GM23248 (cell line): Measurements from ENCODE around the gene FASTKD1. TPM values are rescaled to one million over a fixed set of nuclear protein-coding genes. Genes with fewer than 3 reads are reported as not detected.
A peak's percentile ranks its signal among the peaks of the same experiment; 100 is the strongest.

Experiments
- DNase-seq: peaks from one replicate; pipeline ENCODE4 v3.0.0-alpha.2; 2015
- H2AFZ ChIP-seq: fragments of 200-600 bp; sonication (generic); 2 replicates; pipeline ENCODE4 v1.6.1; 2016; ENCODE audit warnings: antibody characterized with exemption
- H3F3A ChIP-seq: fragments of 200-600 bp; sonication (generic); 2 replicates; pipeline ENCODE4 v1.6.1; 2016; ENCODE audit warnings: mild to moderate bottlenecking, antibody characterized with exemption, mixed run types; ENCODE audit not compliant: insufficient read depth
- H3K27ac ChIP-seq: fragments of 200-600 bp; sonication (generic); 2 replicates; pipeline ENCODE4 v1.5.1; 2016; ENCODE audit warnings: mild to moderate bottlenecking
- H3K27me3 ChIP-seq: fragments of 200-600 bp; sonication (generic); replicated peaks from 2 replicates; pipeline ENCODE4 v1.6.1; 2016; ENCODE audit warnings: mild to moderate bottlenecking; ENCODE audit not compliant: insufficient read depth
- H3K36me3 ChIP-seq: fragments of 200-600 bp; sonication (generic); 2 replicates; pipeline ENCODE4 v1.6.1; 2016; ENCODE audit warnings: low read depth, mild to moderate bottlenecking
- H3K4me1 ChIP-seq: fragments of 200-600 bp; sonication (generic); 2 replicates; pipeline ENCODE4 v1.6.1; 2016; ENCODE audit warnings: mild to moderate bottlenecking; ENCODE audit not compliant: insufficient read depth
- H3K4me2 ChIP-seq: fragments of 200-600 bp; sonication (generic); one replicate; pipeline ENCODE4 v1.6.1; 2016; ENCODE audit warnings: mild to moderate bottlenecking; ENCODE audit not compliant: unreplicated experiment
- H3K4me3 ChIP-seq: fragments of 200-600 bp; sonication (generic); 2 replicates; pipeline ENCODE4 v1.5.1; 2016; ENCODE audit warnings: mild to moderate bottlenecking
- H3K79me2 ChIP-seq: fragments of 200-600 bp; sonication (generic); 2 replicates; pipeline ENCODE4 v1.6.1; 2016; ENCODE audit warnings: mild to moderate bottlenecking; ENCODE audit not compliant: insufficient read depth
- H3K9ac ChIP-seq: fragments of 200-600 bp; sonication (generic); 2 replicates; pipeline ENCODE4 v1.6.1; 2016; ENCODE audit warnings: mild to moderate bottlenecking
- H3K9me2 ChIP-seq: fragments of 200-600 bp; sonication (generic); 2 replicates; pipeline ENCODE4 v1.6.1; 2016; ENCODE audit warnings: mixed run types, mild to moderate bottlenecking, moderate library complexity; ENCODE audit not compliant: insufficient read depth
- H3K9me3 ChIP-seq: fragments of 200-600 bp; sonication (generic); one replicate; pipeline ENCODE4 v1.6.1; 2017; ENCODE audit warnings: low read depth
- H4K20me1 ChIP-seq: fragments of 200-600 bp; sonication (generic); 2 replicates; pipeline ENCODE4 v1.6.0; 2016; ENCODE audit not compliant: insufficient read depth
- EZH2 ChIP-seq: fragments of 200-600 bp; sonication (generic); IDR thresholded peaks from 2 replicates; pipeline ENCODE4 v1.6.1; 2018; ENCODE audit warnings: antibody characterized with exemption, mild to moderate bottlenecking; ENCODE audit not compliant: insufficient read depth, poor library complexity, severe bottlenecking
- EZH2phosphoT487 ChIP-seq: fragments of 200-600 bp; sonication (generic); IDR thresholded peaks from 2 replicates; pipeline ENCODE4 v1.6.1; 2018; ENCODE audit warnings: antibody characterized with exemption, moderate library complexity, mild to moderate bottlenecking, low read depth; ENCODE audit not compliant: insufficient read depth
- WGBS, 2 experiments: methylation state at CpG; one replicate each; pipeline ENCODE4 v1.1.6; 2015 to 2017; ENCODE audit warnings: low lambda C conversion rate in 2 of 2, low coverage in 1 of 2; ENCODE audit errors: missing lambda C conversion rate in 2 of 2; 5-methylcytosine and 5-hydroxymethylcytosine counted together
- in situ Hi-C: fragments of 300-500 bp; cut with MboI; formaldehyde crosslinking; loops from 2 replicates; pipeline ENCODE4 v1.15.0; 2020
- polyA plus RNA-seq: library from polyadenylated mRNA; unstranded; fragments of >200 nt; fragmentation: Nextera tagmentation; extraction: Ambion mirVana; gene quantifications from 2 replicates; pipeline ENCODE4 v1.2.1, GENCODE V29; 2016
- total RNA-seq: library from RNA; depleted of rRNA; stranded (reverse); fragments of >200 nt; shearing (Covaris generic); gene quantifications from 2 replicates; pipeline ENCODE4 v1.2.3, GENCODE V29; 2014

Gene FASTKD1
- total and polyA plus RNA-seq, 2 experiments from 2014 or later: 17.7 to 18.8 TPM

DNA sequence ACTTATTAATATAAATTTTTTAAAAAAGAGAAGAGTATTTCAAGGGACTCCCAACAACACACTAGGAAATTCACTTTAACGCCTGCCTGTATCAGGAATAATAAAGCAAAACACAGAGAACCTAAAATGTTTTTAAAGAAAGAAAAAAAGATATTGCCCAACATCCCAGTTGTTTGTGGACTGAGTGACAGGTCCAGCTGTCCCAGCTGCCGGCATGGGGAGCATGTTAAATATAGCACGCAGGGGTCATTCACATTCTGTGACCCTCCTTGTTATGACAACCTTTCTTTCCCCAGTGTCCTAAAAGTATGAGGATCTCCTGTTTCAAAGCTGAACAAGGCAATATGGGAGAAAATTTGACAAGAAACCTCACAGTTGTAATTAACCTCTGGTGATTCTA lies 59.7 kb downstream of the FASTKD1 start:
- H3K9me3 ChIP-seq: no peaks in the 10 kb centered on the region
- no peaks in the 10 kb centered on the region for H3K9me2 ChIP-seq
- DNase-seq: no peak
- no peaks in the 10 kb centered on the region for H3K27me3 ChIP-seq
- H3K4me3 ChIP-seq: no peak overlapping the region
- H3K4me1 ChIP-seq: no peaks in the 10 kb centered on the region
- H3F3A ChIP-seq: no peaks in the 10 kb centered on the region; the same call in 1 of the 2 replicates
- no peak overlapping the region for H3K9ac ChIP-seq
- 95 to 97% methylated on average over 3 of the region's 3 CpGs for WGBS, 2 experiments
- no peaks in the 10 kb centered on the region for H3K79me2 ChIP-seq
- H3K36me3 ChIP-seq: no peaks in the 10 kb centered on the region
- H2AFZ ChIP-seq: no peak overlapping the region
- no peak for TF ChIP-seq EZH2phosphoT487
- no peak for TF ChIP-seq EZH2
- no peak overlapping the region for H3K27ac ChIP-seq
- in situ Hi-C loops: no loop called here
- H3K4me2 ChIP-seq: no peak overlapping the region
- no peaks in the 10 kb centered on the region for H4K20me1 ChIP-seq

DNA sequence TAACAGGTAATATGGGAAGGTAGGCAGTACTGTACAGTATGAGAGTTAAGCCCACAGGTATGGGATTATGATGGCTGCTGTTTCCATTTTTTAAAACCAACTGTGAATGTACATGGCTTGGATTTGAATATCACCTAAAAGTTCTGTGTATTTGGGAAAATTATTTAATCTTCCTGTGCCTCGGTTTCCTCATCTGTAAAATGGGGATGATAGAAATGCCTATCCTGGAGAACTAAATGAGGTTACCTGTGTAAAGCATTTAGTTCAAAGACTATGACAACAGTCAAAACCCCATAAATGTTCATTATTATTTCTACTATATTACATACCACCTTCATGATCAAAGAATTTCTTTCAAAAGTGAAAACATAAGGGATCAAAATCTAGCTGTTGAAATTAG lies 60.6 kb downstream of the FASTKD1 start:
- no peak for DNase-seq
- no peaks in the 10 kb centered on the region for H3K9me2 ChIP-seq
- H3K27me3 ChIP-seq: no peaks in the 10 kb centered on the region
- no peak overlapping the region for H2AFZ ChIP-seq
- H3K27ac ChIP-seq: no peak overlapping the region
- H3K9me3 ChIP-seq: no peaks in the 10 kb centered on the region
- no peak for TF ChIP-seq EZH2phosphoT487
- TF ChIP-seq EZH2: no peak
- WGBS, 2 experiments: 94 to 100% methylated on average over 1 of the region's 1 CpG
- in situ Hi-C loops: no loop called here
- H3K36me3 ChIP-seq: no peaks in the 10 kb centered on the region
- H3K4me3 ChIP-seq: no peak overlapping the region
- H3F3A ChIP-seq: no peaks in the 10 kb centered on the region; the same call in 1 of the 2 replicates
- no peak overlapping the region for H3K4me2 ChIP-seq
- H4K20me1 ChIP-seq: no peaks in the 10 kb centered on the region
- H3K9ac ChIP-seq: no peak overlapping the region
- H3K79me2 ChIP-seq: no peaks in the 10 kb centered on the region
- no peaks in the 10 kb centered on the region for H3K4me1 ChIP-seq

DNA sequence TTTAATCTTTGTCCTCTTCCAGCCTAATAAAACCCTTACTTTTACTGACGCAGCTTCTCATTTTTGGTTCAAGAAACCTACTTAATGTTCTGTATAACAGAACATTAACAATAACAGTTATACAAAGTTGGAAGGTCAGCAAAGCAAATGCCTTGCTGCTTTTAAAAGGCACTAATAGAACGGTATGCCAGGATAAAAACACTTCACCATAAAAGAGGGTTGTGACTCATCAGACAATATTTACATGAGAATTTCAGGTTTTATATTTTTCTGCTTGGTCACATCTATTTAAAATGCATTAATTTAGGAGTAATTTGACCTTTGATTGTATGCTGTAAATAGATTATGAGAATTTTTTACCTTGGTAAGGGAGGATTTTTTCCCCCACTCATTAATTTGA lies 61.1 kb downstream of the FASTKD1 start:
- no peaks in the 10 kb centered on the region for H3K36me3 ChIP-seq
- no peaks in the 10 kb centered on the region for H4K20me1 ChIP-seq
- no peak overlapping the region for H2AFZ ChIP-seq
- DNase-seq: peak; percentile 20
- no peak overlapping the region for H3K4me2 ChIP-seq
- in situ Hi-C loops: no loop called here
- H3K4me1 ChIP-seq: peaks cover 5% of the 10 kb centered on the region
- peaks cover 4% of the 10 kb centered on the region; the same call in 1 of the 2 replicates for H3F3A ChIP-seq
- H3K79me2 ChIP-seq: no peaks in the 10 kb centered on the region
- TF ChIP-seq EZH2: no peak
- TF ChIP-seq EZH2phosphoT487: no peak
- no peak overlapping the region for H3K27ac ChIP-seq
- H3K9me3 ChIP-seq: no peaks in the 10 kb centered on the region
- no peaks in the 10 kb centered on the region for H3K9me2 ChIP-seq
- no peak overlapping the region for H3K4me3 ChIP-seq
- 93 to 94% methylated on average over 2 of the region's 2 CpGs for WGBS, 2 experiments
- H3K27me3 ChIP-seq: no peaks in the 10 kb centered on the region
- no peak overlapping the region for H3K9ac ChIP-seq

DNA sequence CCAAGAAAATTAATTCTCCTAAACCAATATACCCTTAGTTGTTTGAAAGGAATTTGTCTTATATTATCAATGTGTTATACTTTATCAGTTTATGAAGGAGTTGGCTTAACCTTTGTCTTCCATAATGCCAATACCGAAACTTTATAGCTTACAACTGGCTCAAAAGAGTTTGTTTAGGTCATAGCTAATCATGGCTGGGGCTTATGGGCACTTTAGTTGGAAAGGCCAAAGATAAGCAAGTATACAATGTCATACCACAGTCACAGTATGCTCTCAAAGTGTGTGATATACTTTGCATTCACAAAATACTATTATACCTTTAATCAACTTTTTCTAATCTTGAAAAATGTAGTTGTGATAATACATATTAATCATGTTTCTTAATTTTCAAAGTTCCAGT lies 61.8 kb downstream of the FASTKD1 start:
- H3K36me3 ChIP-seq: no peaks in the 10 kb centered on the region
- no peaks in the 10 kb centered on the region for H3K79me2 ChIP-seq
- no peak for DNase-seq
- peaks cover 11% of the 10 kb centered on the region; the same call in 1 of the 2 replicates for H3F3A ChIP-seq
- no peak overlapping the region for H3K4me2 ChIP-seq
- H3K27me3 ChIP-seq: no peaks in the 10 kb centered on the region
- no peak overlapping the region for H3K27ac ChIP-seq
- H3K4me3 ChIP-seq: no peak overlapping the region
- H3K9me3 ChIP-seq: no peaks in the 10 kb centered on the region
- 96 to 100% methylated on average over 1 of the region's 1 CpG for WGBS, 2 experiments
- TF ChIP-seq EZH2phosphoT487 (no peak), EZH2 (no peak)
- no peaks in the 10 kb centered on the region for H4K20me1 ChIP-seq
- no peaks in the 10 kb centered on the region for H3K9me2 ChIP-seq
- no peak overlapping the region for H2AFZ ChIP-seq
- no peak overlapping the region for H3K9ac ChIP-seq
- in situ Hi-C loops: no loop called here
- peaks cover 9% of the 10 kb centered on the region for H3K4me1 ChIP-seq

DNA sequence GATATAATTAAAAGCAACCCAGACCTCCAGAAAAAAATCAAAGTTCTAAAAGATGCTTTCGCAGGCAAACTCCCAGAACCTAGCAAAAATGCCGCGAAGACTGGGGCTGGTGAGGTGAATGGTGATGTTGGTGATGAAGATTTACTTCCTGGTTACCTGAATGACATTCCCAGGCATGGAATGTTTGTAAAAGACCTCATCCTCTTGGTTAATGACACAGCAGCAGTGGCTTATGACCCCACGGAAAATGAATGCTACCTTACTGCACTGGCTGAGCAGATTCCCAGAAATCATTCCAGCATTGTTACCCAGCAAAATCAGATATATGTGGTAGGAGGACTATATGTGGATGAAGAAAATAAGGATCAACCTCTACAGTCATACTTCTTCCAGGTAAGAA lies 63.2 kb downstream of the FASTKD1 start:
- in situ Hi-C loops: no loop called here
- H3K4me1 ChIP-seq: peaks cover 9% of the 10 kb centered on the region
- 96 to 100% methylated on average over 4 of the region's 4 CpGs for WGBS, 2 experiments

More for the DNA sequence above, 63.2 kb downstream of the FASTKD1 start:
- Histone ChIP-seq H4K20me1 (no peaks in the 10 kb centered on the region), H2AFZ (no peak overlapping the region), H3K27me3 (no peaks in the 10 kb centered on the region), H3K4me2 (no peak overlapping the region), H3F3A (peaks cover 11% of the 10 kb centered on the region; the same call in 1 of the 2 replicates), H3K79me2 (no peaks in the 10 kb centered on the region), H3K9me3 (no peaks in the 10 kb centered on the region), H3K9ac (no peak overlapping the region), H3K4me3 (no peak overlapping the region), H3K36me3 (no peaks in the 10 kb centered on the region), H3K27ac (no peak overlapping the region), H3K9me2 (no peaks in the 10 kb centered on the region)
- TF ChIP-seq EZH2phosphoT487: no peak
- TF ChIP-seq EZH2: no peak
- no peak for DNase-seq
